GM21360 (cell line): Measurements from ENCODE around the gene MYBPHL.
"Not testable (repeated sequence)": the region's sequence is repeated elsewhere in the genome, so short reads cannot be mapped to it uniquely, and the experiment has no call there.

Source experiments
- ATAC-seq: cut with Tn5 transposase; IDR thresholded peaks from one replicate; pipeline ENCODE4 v1.9.1; 2021; ENCODE audit warnings: mild to moderate bottlenecking, moderate library complexity; ENCODE audit not compliant: unreplicated experiment

MYBPHL gene

GRCh38 chr1:109307274-109308021, 637 bp upstream of the MYBPHL start:
- ATAC-seq, result no peak

- not testable (repeated sequence) for ATAC-seq
Measured at GRCh38 chr1:109305991-109306390, 820 bp downstream of the MYBPHL start.

- ATAC-seq, result no peak
Measured at GRCh38 chr1:109304226-109304920, 2.4 kb downstream of the MYBPHL start.

- ATAC-seq, result no peak
Measured at GRCh38 chr1:109301874-109302273, 4.9 kb downstream of the MYBPHL start.

GRCh38 chr1:109300650-109301151, 6.1 kb downstream of the MYBPHL start:
- ATAC-seq, result no peak

- ATAC-seq, result no peak
Measured at GRCh38 chr1:109299558-109300343, 7.1 kb downstream of the MYBPHL start.

- no peak for ATAC-seq
Measured at GRCh38 chr1:109298666-109299557, 7.9 kb downstream of the MYBPHL start.

GRCh38 chr1:109296782-109297181, 10.0 kb downstream of the MYBPHL start:
- no peak for ATAC-seq

GRCh38 chr1:109295712-109296415, 10.9 kb downstream of the MYBPHL start:
- ATAC-seq, result no peak

GRCh38 chr1:109294481-109294880, 12.3 kb downstream of the MYBPHL start:
- no peak for ATAC-seq

GRCh38 chr1:109293026-109293425, 13.8 kb downstream of the MYBPHL start:
- ATAC-seq, result no peak

GRCh38 chr1:109292364-109292763, 14.4 kb downstream of the MYBPHL start:
- ATAC-seq, result no peak

- no peak for ATAC-seq
Measured at GRCh38 chr1:109290998-109291397, 15.8 kb downstream of the MYBPHL start.

- ATAC-seq, result no peak
Measured at GRCh38 chr1:109290137-109290536, 16.7 kb downstream of the MYBPHL start.

- not testable (repeated sequence) for ATAC-seq
Measured at GRCh38 chr1:109286762-109287161, 20.0 kb downstream of the MYBPHL start.

GRCh38 chr1:109283748-109284600, 22.8 kb downstream of the MYBPHL start:
- ATAC-seq, result peak; percentile 17

- ATAC-seq, result peak; percentile 93
Measured at GRCh38 chr1:109282952-109283747, 23.7 kb downstream of the MYBPHL start, which contains the start of gene PSRC1. Gene PSRC1 (minus strand): TSS chr1:109283145.

- ATAC-seq, result no peak
Measured at GRCh38 chr1:109282497-109282951, 24.3 kb downstream of the MYBPHL start.
